ENCODE results near the gene COL11A2. TPM values are rescaled to one million over a fixed set of nuclear protein-coding genes. Genes with fewer than 3 reads are reported as not detected.

Gene COL11A2
- total and polyA plus RNA-seq, 2 of the 13 experiments (the other 11 are each of a cell fraction or from before 2014, with no cell fraction given), result 0.55 TPM

DNA sequence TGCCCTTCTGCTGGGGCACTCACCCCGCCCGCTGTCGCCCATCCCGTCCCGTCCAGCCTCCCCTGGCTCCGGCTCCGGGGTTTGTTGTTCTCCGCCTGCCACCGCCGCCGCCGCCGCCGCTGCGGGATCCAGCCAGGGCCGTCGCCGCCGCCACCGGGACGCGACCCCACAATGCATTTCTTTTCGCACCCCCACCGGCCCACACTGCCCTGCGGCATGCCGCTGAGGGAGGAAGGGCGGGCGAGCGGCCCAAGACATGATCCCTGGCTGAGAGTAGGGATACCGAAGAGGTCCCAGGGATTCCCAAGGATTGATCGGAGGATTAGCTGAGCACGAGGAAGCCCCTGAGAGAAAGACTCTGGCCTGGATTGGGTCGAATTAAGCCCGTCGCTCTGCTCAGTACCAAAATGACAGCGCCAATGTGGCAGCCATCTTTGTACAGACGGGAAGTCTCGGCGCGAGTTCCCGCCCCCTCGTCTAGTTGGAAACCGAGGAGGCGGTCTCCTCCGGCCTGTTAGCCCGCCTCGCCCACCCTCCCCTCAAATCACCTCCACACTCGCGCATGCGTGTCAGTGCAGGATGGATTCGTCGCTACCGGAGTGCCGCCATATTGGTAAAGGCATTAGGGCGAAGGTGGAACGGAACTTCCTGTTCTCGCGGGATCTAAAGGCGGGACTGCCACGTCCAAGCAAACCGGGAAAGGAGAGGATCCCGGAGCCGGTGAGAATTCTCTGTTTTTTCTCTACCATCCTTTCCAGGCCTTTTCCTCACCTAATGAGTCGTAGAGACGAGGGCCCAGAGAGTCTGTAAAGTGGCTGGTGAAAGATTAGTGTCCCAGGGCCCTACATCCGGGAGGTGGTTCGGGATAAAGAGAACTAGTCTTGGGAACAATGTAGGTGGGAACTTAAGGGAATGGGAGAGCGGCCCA lies 8.2 kb upstream of the COL11A2 start, which contains the start of the genes RXRB and SLC39A7 (continued):
- TF ChIP-seq, protein P1, sequence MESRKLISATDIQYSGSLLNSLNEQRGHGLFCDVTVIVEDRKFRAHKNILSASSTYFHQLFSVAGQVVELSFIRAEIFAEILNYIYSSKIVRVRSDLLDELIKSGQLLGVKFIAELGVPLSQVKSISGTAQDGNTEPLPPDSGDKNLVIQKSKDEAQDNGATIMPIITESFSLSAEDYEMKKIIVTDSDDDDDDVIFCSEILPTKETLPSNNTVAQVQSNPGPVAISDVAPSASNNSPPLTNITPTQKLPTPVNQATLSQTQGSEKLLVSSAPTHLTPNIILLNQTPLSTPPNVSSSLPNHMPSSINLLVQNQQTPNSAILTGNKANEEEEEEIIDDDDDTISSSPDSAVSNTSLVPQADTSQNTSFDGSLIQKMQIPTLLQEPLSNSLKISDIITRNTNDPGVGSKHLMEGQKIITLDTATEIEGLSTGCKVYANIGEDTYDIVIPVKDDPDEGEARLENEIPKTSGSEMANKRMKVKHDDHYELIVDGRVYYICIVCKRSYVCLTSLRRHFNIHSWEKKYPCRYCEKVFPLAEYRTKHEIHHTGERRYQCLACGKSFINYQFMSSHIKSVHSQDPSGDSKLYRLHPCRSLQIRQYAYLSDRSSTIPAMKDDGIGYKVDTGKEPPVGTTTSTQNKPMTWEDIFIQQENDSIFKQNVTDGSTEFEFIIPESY (CRISPR knock-in tag; IDR thresholded peaks at IDR 0.05), result no peak
- TF ChIP-seq, protein P2, sequence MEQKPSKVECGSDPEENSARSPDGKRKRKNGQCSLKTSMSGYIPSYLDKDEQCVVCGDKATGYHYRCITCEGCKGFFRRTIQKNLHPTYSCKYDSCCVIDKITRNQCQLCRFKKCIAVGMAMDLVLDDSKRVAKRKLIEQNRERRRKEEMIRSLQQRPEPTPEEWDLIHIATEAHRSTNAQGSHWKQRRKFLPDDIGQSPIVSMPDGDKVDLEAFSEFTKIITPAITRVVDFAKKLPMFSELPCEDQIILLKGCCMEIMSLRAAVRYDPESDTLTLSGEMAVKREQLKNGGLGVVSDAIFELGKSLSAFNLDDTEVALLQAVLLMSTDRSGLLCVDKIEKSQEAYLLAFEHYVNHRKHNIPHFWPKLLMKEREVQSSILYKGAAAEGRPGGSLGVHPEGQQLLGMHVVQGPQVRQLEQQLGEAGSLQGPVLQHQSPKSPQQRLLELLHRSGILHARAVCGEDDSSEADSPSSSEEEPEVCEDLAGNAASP (CRISPR knock-in tag; IDR thresholded peaks at IDR 0.05; ENCODE audit: borderline replicate concordance), result peak; percentile 8
- TF ChIP-seq HOXA7 (CRISPR knock-in tag; IDR thresholded peaks at IDR 0.05) (no peak), ZNF616 (CRISPR knock-in tag; IDR thresholded peaks at IDR 0.05; ENCODE audit: low read depth) (peak; percentile 35; the same call in 1 of the 2 replicates), WIZ (CRISPR knock-in tag; IDR thresholded peaks at IDR 0.05) (peak; percentile 58; the same call in 1 of the 2 replicates), MED1 (CRISPR knock-in tag; IDR thresholded peaks at IDR 0.05) (peak; percentile 69), SMAD1 (CRISPR knock-in tag; IDR thresholded peaks at IDR 0.05; ENCODE audit: borderline replicate concordance, low read depth) (peak; percentile 57), ARID2 (CRISPR knock-in tag; IDR thresholded peaks at IDR 0.05; ENCODE audit: borderline replicate concordance) (peak; percentile 75; the same call in 1 of the 2 replicates), BATF2 (CRISPR knock-in tag; IDR thresholded peaks at IDR 0.05) (peak; percentile 84; the same call in 1 of the 2 replicates), ZNF607 (CRISPR knock-in tag; IDR thresholded peaks at IDR 0.05; ENCODE audit: borderline replicate concordance) (no peak), ZNF567 (CRISPR knock-in tag; IDR thresholded peaks at IDR 0.05; ENCODE audit: borderline replicate concordance) (peak; percentile 65; the same call in 1 of the 2 replicates), HNRNPUL1 (IDR thresholded peaks at IDR 0.05; ENCODE audit: low read depth, low read length) (no peak), SNAPC2 (CRISPR knock-in tag; IDR thresholded peaks at IDR 0.05) (peak; percentile 73; the same call in 1 of the 2 replicates), IRF2 (CRISPR knock-in tag; IDR thresholded peaks at IDR 0.05) (peak; percentile 64; the same call in 1 of the 2 replicates), RBAK (CRISPR knock-in tag; IDR thresholded peaks at IDR 0.05) (0 out of 2 replicates have a peak, but pooled peaks have one; percentile 63), TOE1 (CRISPR knock-in tag; IDR thresholded peaks at IDR 0.05) (no peak; the same call in 1 of the 2 replicates), ZSCAN9 (CRISPR knock-in tag; IDR thresholded peaks at IDR 0.05; ENCODE audit: borderline replicate concordance) (peak; percentile 78), NFATC3 (CRISPR knock-in tag; IDR thresholded peaks at IDR 0.05) (peak; percentile 93), SNAI1 (CRISPR knock-in tag; IDR thresholded peaks at IDR 0.05; ENCODE audit: borderline replicate concordance) (peak; percentile 47; the same call in 1 of the 2 replicates), PAWR (CRISPR knock-in tag; IDR thresholded peaks at IDR 0.05; ENCODE audit: borderline replicate concordance) (no peak), SNRNP70 (IDR thresholded peaks at IDR 0.05; ENCODE audit: low read depth, low read length) (no peak), HCFC1 (IDR thresholded peaks at IDR 0.05; ENCODE audit: low read depth, low read length) (peak; percentile 91), ZNF12 (CRISPR knock-in tag; IDR thresholded peaks at IDR 0.05) (peak; percentile 16; the same call in 1 of the 2 replicates), ZNF709 (CRISPR knock-in tag; IDR thresholded peaks at IDR 0.05) (peak; percentile 94)
- TF ChIP-seq, protein P3, sequence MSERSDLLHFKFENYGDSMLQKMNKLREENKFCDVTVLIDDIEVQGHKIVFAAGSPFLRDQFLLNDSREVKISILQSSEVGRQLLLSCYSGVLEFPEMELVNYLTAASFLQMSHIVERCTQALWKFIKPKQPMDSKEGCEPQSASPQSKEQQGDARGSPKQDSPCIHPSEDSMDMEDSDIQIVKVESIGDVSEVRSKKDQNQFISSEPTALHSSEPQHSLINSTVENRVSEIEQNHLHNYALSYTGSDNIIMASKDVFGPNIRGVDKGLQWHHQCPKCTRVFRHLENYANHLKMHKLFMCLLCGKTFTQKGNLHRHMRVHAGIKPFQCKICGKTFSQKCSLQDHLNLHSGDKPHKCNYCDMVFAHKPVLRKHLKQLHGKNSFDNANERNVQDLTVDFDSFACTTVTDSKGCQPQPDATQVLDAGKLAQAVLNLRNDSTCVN (CRISPR knock-in tag; IDR thresholded peaks at IDR 0.05; ENCODE audit: borderline replicate concordance), result peak; percentile 72
